OCI-LY3 (cell line): ENCODE data around the gene EMD.

Experiments
- H2AFZ ChIP-seq: fragments of 200-600, 300-600 bp; shearing (Covaris generic); 2 replicates; pipeline ENCODE4 v1.6.0; 2014; ENCODE audit warnings: antibody characterized with exemption, low read depth, low read length
- H3K27ac ChIP-seq: fragments of 200-600, 300-600 bp; sonication (generic); 2 replicates; pipeline ENCODE4 v1.5.1; 2014; ENCODE audit warnings: mild to moderate bottlenecking, low read length, moderate library complexity, mixed read lengths
- H3K27me3 ChIP-seq: fragments of 200-600, 300-600 bp; sonication (generic); 2 replicates; pipeline ENCODE4 v1.6.1; 2014; ENCODE audit warnings: low read depth, low read length, mixed read lengths
- H3K36me3 ChIP-seq: fragments of 200-600, 300-600 bp; sonication (generic); replicated peaks from 2 replicates; pipeline ENCODE3; 2014; ENCODE audit warnings: low read depth, low read length, mixed read lengths
- H3K4me1 ChIP-seq: fragments of 300-600, 200-600 bp; sonication (generic); 2 replicates; pipeline ENCODE4 v1.6.1; 2014; ENCODE audit warnings: low read length, mixed read lengths
- H3K4me2 ChIP-seq: fragments of 200-600, 300-600 bp; sonication (generic); 2 replicates; pipeline ENCODE4 v1.6.1; 2014; ENCODE audit warnings: low read length, mixed read lengths
- H3K4me3 ChIP-seq: fragments of 300-600, 200-600 bp; sonication (generic); 2 replicates; pipeline ENCODE4 v1.5.1; 2014; ENCODE audit warnings: antibody characterized with exemption, mild to moderate bottlenecking, low read length, moderate library complexity
- H3K79me2 ChIP-seq: fragments of 300-600, 200-600 bp; shearing (Covaris generic); 2 replicates; pipeline ENCODE4 v1.6.1; 2014; ENCODE audit warnings: mild to moderate bottlenecking, low read length, mixed read lengths
- H3K9ac ChIP-seq: fragments of 300-600, 200-600 bp; shearing (Covaris generic); 2 replicates; pipeline ENCODE4 v1.6.0; 2014; ENCODE audit warnings: mild to moderate bottlenecking, low read length, moderate library complexity
- H3K9me3 ChIP-seq: fragments of 200-600, 300-600 bp; shearing (Covaris generic); 2 replicates; pipeline ENCODE4 v1.6.1; 2014; ENCODE audit warnings: low read length, mixed read lengths; ENCODE audit not compliant: insufficient read depth
- H4K20me1 ChIP-seq: fragments of 200-600, 300-600 bp; sonication (generic); 2 replicates; pipeline ENCODE4 v1.6.1; 2016; ENCODE audit warnings: low read length, mixed read lengths; ENCODE audit not compliant: insufficient read depth
- EZH2phosphoT487 ChIP-seq: fragments of 200-600 bp; shearing (Covaris generic); IDR thresholded peaks from 2 replicates; pipeline ENCODE4 v1.6.1; 2018; ENCODE audit warnings: antibody characterized with exemption, mixed run types, low read depth
- TF ChIP-seq, protein P1 (sequence below): fragments of 200-600, 300-600 bp; sonication (generic); IDR thresholded peaks from 2 replicates; pipeline ENCODE4 v1.5.1; 2014; ENCODE audit warnings: antibody characterized with exemption, low read length, low read depth

The EMD gene

DNA sequence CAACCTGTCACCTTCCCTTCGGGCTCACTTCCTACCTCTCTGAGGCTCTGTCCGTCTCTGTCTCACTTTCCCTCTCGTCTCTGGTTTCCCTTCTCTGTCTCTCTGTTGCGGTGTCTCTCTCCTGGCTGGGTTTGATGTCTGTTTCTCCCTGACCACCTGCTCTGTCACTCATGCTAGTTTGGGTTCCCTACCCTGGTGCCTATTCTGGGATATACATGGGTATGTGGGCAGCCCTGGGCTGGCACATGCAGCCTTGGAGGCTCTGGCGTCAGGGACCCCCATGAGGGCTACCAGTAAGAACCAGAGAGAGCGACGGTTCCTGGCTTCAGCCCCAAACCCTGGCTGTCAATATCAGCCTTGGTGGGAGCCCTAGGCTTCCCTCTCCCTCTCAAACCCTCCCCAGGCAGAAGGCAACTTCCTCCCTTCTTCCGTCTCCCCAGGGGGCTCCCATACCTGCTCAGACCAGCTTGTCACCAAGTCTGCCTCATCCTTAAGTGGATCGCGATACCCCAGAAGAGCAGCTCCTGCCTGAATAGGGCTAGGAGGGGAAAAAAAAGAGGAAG lies 29.6 kb downstream of the EMD start:
- H3K9ac ChIP-seq: no peak overlapping the region
- H3K27me3 ChIP-seq: no peaks in the 10 kb centered on the region
- H3K36me3 ChIP-seq: peaks cover 4% of the 10 kb centered on the region
- TF ChIP-seq EZH2phosphoT487: no peak
- TF ChIP-seq, protein P1, sequence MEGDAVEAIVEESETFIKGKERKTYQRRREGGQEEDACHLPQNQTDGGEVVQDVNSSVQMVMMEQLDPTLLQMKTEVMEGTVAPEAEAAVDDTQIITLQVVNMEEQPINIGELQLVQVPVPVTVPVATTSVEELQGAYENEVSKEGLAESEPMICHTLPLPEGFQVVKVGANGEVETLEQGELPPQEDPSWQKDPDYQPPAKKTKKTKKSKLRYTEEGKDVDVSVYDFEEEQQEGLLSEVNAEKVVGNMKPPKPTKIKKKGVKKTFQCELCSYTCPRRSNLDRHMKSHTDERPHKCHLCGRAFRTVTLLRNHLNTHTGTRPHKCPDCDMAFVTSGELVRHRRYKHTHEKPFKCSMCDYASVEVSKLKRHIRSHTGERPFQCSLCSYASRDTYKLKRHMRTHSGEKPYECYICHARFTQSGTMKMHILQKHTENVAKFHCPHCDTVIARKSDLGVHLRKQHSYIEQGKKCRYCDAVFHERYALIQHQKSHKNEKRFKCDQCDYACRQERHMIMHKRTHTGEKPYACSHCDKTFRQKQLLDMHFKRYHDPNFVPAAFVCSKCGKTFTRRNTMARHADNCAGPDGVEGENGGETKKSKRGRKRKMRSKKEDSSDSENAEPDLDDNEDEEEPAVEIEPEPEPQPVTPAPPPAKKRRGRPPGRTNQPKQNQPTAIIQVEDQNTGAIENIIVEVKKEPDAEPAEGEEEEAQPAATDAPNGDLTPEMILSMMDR: no peak
- no peaks in the 10 kb centered on the region for H4K20me1 ChIP-seq
- H2AFZ ChIP-seq: no peak overlapping the region
- no peak overlapping the region for H3K4me3 ChIP-seq
- H3K9me3 ChIP-seq: no peaks in the 10 kb centered on the region
- peaks cover 9% of the 10 kb centered on the region for H3K4me1 ChIP-seq
- H3K4me2 ChIP-seq: no peak overlapping the region
- H3K27ac ChIP-seq: no peak overlapping the region
- H3K79me2 ChIP-seq: peaks cover 21% of the 10 kb centered on the region

DNA sequence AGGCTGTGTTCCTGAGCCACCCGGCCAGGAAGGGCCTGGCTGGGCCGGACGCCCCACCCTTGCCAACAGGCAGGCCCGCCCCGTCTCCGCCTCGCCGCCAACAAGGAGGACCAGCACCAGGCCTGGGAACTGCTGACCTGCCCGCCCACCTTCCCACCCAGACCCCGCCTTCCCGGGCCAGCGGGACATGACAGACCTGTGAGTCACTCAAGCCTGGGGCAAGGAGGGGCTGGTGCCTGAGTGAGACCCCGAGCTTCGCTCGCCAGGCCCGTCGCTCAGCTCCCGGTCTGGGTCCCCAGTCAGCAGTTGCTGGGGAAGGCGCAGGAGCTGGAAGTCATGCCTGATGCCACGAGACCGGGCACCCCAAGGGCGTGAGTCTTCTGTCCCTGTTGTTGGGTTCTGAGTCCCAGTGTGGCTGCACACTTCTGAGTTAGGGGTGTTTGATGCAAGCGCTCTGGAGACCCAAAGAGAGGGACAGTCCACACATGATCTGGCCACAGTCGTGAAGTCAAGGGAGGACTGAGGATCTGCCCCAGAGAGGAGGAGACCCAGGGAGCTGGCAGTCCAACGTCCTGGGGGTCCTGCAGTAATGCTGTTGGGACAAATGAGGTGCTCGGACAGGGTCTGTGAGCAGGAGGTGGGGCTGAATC lies 30.3 kb downstream of the EMD start, which contains the start of gene DNASE1L1:
Gene DNASE1L1, minus strand, starts transcription at position 33 of the 650 bp plus-strand sequence. CDS start 3,686 bp downstream, outside the sequence.
- H3K4me3 ChIP-seq: no peak within 1 kb of the TSS
- no peak within 1 kb of the TSS for H3K4me2 ChIP-seq
- TF ChIP-seq, protein P1: no peak
- no peak for TF ChIP-seq EZH2phosphoT487
- no peak within 1 kb of the TSS for H3K9ac ChIP-seq
- peaks cover 6% of the 10 kb centered on the region for H3K36me3 ChIP-seq
- no peaks in the 10 kb centered on the region for H3K27me3 ChIP-seq
- H2AFZ ChIP-seq: no peak within 1 kb of the TSS
- no peaks in the 10 kb centered on the region for H4K20me1 ChIP-seq
- no peak within 1 kb of the TSS for H3K27ac ChIP-seq
- H3K9me3 ChIP-seq: no peaks in the 10 kb centered on the region
- H3K4me1 ChIP-seq: peaks cover 9% of the 10 kb centered on the region
- H3K79me2 ChIP-seq: peaks cover 21% of the 10 kb centered on the region

DNA sequence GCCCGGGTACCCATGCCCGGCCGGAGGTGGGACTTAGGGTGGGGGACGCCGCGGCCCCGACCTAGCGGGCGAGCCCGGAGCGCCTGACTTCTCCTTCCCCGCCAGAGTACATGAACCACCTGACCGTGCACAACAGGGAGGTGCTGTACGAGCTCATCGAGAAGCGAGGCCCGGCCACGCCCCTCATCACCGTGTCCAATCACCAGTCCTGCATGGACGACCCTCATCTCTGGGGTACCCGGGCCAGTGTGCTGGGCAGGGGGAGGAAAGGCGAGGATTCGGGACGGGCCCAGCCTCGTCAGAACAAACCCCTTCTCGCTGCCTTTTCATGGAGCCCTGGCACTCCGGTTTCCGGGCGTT lies 32.9 kb downstream of the EMD start:
- peak overlapping the region; percentile 91 for H3K4me3 ChIP-seq
- no peaks in the 10 kb centered on the region for H3K27me3 ChIP-seq
- peak overlapping the region; percentile 73 for H3K27ac ChIP-seq
- no peaks in the 10 kb centered on the region for H3K9me3 ChIP-seq
- TF ChIP-seq, protein P1: no peak
- TF ChIP-seq EZH2phosphoT487: no peak
- peak overlapping the region; percentile 95 for H3K9ac ChIP-seq
- peak overlapping the region; percentile 94 for H3K4me2 ChIP-seq
- peaks cover 9% of the 10 kb centered on the region for H3K4me1 ChIP-seq
- H3K79me2 ChIP-seq: peaks cover 21% of the 10 kb centered on the region
- no peaks in the 10 kb centered on the region for H4K20me1 ChIP-seq
- peak overlapping the region; percentile 6; the same call in 1 of the 2 replicates for H2AFZ ChIP-seq
- H3K36me3 ChIP-seq: peaks cover 6% of the 10 kb centered on the region

DNA sequence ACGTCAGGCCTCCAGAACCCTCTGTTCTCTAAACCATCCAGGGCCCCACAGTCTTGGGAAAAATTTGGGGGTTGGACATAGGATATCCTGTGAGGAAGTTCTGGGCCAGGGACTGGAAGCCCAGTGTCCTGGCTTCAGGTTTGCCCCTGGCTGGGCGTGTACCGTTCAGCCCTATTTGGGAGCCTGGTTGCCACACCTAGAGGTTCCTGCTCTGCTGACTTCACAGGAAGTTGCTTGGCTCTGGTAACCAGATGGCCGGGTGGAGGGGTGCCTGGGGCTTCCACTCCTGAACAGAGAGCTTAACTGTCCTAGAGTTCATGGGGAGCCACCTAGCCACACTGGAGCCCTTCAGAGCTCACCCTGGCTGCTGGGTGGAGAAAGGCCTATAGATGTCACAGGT lies 33.4 kb downstream of the EMD start:
- peaks cover 9% of the 10 kb centered on the region for H3K4me1 ChIP-seq
- H2AFZ ChIP-seq: no peak overlapping the region
- no peaks in the 10 kb centered on the region for H3K9me3 ChIP-seq
- H3K27me3 ChIP-seq: no peaks in the 10 kb centered on the region
- no peaks in the 10 kb centered on the region for H4K20me1 ChIP-seq
- peak overlapping the region; percentile 73 for H3K27ac ChIP-seq
- H3K4me3 ChIP-seq: peak overlapping the region; percentile 91
- H3K79me2 ChIP-seq: peaks cover 21% of the 10 kb centered on the region
- H3K4me2 ChIP-seq: peak overlapping the region; percentile 94
- peaks cover 6% of the 10 kb centered on the region for H3K36me3 ChIP-seq
- peak overlapping the region; percentile 95 for H3K9ac ChIP-seq
- TF ChIP-seq, protein P1: no peak
- no peak for TF ChIP-seq EZH2phosphoT487
